Neural progenitor cell (in vitro differentiated cells): ENCODE results near the gene AXL.

Experiments used
- CTCF ChIP-seq: fragments of 200-600 bp; sonication (generic); IDR thresholded peaks from 2 replicates; pipeline ENCODE4 v1.5.1; 2017; ENCODE audit warnings: antibody characterized with exemption, mild to moderate bottlenecking
- EZH2 ChIP-seq: fragments of 200-600 bp; sonication (generic); IDR thresholded peaks from 2 replicates; pipeline ENCODE4 v1.6.1; 2017; ENCODE audit warnings: antibody characterized with exemption, mild to moderate bottlenecking, moderate library complexity
- EZH2phosphoT487 ChIP-seq: fragments of 200-600 bp; sonication (generic); IDR thresholded peaks from 2 replicates; pipeline ENCODE4 v1.6.1; 2017; ENCODE audit warnings: antibody characterized with exemption

GRCh38 chr19:41288673-41289530 lies 69.9 kb downstream of the AXL start:
- no peak for TF ChIP-seq EZH2
- no peak for TF ChIP-seq CTCF
- no peak for TF ChIP-seq EZH2phosphoT487
